D721Med (cell line): ENCODE results near the gene PLAGL2.

Experiments
- DNase-seq: peaks from one replicate; pipeline ENCODE4 v3.0.0; 2011; ENCODE audit warnings: low spot score; ENCODE audit not compliant: insufficient read length
- FAIRE-seq: peaks from 2 replicates; lab custom pipeline; 2011; peaks lifted over from hg19 to GRCh38; lab: Jason Lieb, UNC
- TF ChIP-seq, protein P1 (sequence below): IDR thresholded peaks from 2 replicates; pipeline ENCODE4 v1.5.1; 2012; ENCODE audit warnings: mild to moderate bottlenecking, control low read depth; ENCODE audit not compliant: insufficient read depth; ENCODE audit errors: missing control alignments

Gene PLAGL2

DNA sequence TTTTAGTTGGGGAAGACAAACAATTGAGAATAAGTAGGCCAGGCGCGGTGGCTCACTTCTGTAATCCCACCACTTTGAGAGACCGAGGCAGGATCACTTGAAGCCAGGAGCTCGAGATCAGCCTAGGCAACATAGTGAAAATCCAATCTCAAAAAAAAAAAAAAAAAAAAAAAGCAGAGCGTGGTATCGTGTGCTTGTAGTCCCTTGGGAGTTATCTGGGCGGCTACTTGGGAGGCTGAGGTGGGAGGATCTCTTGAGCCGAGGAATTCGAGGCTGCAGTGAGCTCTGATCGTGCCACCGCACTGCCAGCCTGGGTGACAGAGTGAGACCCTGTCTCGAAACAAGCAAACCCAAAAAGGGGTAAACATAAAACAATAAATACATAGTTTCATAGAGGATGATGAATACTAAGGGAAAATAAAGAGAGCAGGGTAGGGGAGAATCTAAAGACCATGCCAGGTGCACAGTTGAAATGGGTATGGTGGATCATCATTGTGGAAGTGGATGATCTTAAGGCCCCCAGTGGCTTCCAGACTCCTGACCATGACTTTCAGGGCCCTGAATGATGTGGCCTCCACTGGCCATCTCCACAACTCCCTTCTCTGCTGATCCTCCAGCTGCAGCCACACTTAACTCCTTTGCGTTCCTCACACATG, 1.1 kb upstream of the PLAGL2 start:
- TF ChIP-seq, protein P1, sequence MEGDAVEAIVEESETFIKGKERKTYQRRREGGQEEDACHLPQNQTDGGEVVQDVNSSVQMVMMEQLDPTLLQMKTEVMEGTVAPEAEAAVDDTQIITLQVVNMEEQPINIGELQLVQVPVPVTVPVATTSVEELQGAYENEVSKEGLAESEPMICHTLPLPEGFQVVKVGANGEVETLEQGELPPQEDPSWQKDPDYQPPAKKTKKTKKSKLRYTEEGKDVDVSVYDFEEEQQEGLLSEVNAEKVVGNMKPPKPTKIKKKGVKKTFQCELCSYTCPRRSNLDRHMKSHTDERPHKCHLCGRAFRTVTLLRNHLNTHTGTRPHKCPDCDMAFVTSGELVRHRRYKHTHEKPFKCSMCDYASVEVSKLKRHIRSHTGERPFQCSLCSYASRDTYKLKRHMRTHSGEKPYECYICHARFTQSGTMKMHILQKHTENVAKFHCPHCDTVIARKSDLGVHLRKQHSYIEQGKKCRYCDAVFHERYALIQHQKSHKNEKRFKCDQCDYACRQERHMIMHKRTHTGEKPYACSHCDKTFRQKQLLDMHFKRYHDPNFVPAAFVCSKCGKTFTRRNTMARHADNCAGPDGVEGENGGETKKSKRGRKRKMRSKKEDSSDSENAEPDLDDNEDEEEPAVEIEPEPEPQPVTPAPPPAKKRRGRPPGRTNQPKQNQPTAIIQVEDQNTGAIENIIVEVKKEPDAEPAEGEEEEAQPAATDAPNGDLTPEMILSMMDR: no peak
- FAIRE-seq (no peak), DNase-seq (no peak)

DNA sequence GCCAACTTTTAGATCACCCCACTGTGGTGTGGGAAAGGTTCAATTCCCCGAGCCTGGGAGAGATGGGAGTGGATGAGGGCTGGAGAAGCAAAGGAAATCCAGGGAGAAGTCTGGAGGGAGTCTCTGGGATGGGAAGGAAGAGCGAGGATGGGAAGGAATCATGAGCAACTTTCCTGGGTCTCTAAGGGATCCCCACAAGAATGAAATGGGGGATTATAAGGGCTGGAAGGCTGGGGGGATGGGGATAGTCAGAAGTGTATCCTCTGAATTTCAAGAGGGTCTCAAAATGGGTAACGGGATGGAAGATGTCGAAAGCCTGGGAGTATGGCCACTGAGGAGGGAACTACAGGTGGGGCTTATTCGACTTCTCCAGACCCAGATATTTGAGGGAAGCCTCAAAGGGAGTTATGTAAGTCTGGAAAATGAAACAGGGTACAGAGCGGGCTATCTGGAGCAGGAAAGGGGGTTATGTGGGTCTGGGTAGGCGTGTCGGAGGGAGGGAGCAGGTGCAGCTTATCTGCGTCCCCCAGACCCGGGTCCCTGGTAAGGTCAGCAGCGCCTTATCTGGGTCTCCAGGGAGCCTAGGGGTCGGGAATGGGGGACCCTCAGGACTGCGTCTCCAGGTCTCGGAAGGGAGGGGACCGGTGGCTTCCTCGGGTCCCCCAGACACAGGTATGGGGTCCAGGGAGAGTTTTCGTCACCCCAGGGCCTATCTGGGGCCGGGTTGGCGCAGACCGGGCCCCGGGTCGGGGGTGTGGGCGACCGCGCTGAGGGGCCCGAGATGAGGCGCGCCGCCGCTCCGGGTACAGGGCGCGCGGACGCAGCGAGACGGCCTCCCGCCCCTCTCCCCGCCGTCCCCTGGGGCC, 550 bp downstream of the PLAGL2 start:
- no peak for DNase-seq
- FAIRE-seq: no peak
- TF ChIP-seq, protein P1: no peak

DNA sequence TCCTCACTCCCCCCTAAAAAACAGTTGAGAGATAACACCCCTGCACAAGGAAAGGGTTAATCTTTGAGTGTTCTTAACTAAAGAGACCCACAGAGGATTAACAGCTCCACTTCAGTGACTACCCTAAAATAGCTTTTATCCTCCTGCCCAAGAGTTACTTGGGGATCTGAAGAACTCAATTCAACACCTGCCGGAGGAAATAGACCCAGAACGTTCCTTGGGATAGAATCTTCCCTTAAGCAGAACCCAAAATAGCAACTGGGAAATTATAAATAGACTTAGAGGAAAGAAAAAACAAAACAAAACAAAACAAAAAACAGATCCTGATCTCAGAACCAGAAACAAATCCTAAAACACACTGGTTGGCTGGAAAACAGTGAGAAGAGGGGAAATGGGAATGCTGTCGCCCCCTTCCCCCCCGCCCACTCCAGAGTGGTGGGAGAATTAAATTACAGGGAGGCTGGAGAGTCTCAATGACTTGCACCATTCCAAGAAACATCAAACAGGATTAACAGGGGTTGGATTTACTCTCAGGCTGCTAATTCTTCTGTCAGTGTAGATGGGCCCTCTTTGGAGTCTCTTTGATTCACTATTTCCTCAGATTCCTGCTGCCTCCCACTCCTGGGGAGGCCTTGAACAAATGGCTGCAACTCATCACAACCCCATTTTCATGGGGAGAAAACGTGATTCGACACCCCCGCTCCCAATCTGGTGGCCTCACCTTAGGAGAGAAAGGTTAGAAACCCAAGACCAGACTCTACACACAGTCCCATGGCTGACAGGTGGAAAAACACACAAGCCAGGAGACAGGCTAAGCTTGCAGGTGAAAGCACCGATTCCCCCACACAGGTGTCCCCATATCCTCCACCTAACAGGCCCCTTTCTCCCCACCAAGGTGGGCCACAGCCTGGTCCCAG, 1.4 kb downstream of the PLAGL2 start:
- no peak for DNase-seq
- no peak for FAIRE-seq
- TF ChIP-seq, protein P1: no peak

DNA sequence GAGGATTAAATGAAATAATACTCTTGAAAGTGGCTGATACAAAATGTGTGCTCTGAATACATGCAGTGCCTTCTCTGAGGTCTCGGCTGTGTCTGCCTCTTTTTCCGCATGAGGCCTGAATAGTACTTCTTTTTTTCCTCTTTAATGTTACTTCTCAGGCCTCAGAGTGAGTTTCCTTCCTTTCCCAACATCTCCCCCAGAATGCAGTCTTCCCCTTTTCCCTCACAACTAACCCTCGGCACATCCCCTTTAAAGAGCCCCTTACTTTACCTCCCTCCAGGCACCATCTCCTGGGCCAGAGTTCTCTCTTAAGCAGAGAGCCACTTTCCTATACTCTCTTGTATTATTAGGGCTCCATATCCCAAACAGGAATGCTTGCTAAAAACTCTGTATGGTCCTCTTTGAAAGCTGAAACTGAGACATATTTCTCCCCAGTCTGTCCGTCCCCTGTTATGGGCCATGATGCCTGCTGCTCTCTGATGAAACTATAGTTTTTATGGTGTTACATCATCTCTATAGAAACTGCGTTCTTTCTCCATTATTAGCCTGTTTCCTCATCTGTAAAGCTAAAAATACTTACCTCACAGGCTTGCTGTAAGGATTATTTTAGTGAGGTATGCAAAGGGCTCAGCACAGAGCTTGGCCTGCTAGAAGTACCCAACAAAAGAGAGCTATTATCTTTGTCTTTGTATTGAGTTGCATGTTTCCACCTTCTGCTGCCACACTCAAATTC, 2.3 kb downstream of the PLAGL2 start:
- DNase-seq (no peak), FAIRE-seq (no peak)
- TF ChIP-seq, protein P1: no peak

DNA sequence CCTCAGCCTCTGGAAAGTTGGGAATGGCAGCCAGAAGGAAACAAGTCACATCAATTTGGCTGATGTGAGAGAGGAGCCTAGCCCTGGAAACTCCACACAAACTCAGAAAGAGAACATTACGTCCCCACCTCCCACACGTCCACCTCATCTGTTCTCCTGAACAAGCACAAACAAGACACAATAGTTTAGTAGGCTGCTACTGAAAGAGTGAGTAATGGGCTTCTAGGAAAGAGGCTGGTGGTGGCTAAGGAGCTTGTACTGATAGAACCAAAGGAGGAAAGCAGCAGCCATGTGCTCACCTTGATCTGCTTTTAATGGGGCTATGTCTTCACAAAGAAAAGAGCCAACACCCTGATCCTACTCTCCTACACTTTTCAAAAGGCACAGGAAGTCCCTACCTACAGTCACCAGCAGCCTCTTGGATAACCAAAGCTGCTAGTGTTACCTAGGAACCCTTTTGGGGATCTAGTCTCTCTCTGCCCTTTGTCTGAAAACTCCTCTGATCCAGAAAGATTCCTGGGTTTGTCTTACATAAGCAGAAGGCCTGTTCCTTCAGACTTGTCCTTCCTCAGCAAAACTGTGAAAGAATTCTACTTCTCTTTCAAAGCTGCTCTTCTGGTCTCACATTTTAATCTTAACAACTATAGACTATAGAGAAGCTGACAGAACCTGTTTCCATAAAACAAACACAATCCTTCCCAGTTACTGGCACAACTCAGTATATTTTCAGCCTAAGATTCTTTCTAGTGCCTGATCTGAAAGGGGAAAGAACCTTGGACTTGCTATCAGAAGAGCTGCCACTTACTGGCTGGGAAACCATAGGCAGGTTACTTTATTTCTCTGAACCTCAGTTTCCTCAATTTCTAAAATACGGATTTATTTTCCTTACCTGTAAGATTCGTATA, 3.1 kb downstream of the PLAGL2 start:
- TF ChIP-seq, protein P1: no peak
- no peak for FAIRE-seq

More for the DNA sequence above, 3.1 kb downstream of the PLAGL2 start:
- no peak for DNase-seq
